Measurements from ENCODE around the gene PLCB3. TPM values are rescaled to one million over a fixed set of nuclear protein-coding genes. Genes with fewer than 3 reads are reported as not detected.

The PLCB3 gene
- total and polyA plus RNA-seq, 2 of the 13 experiments (the other 11 are each of a cell fraction or from before 2014, with no cell fraction given): 7.5 to 13.8 TPM

- Histone ChIP-seq H3K9me3 (ENCODE audit: low read length) (no peaks in the 10 kb centered on the region), H3K27me3 (ENCODE audit: control insufficient read depth in 1 of 2, insufficient read depth in 2 of 2, low read length in 2 of 2) (no peaks in the 10 kb centered on the region), H3K79me2 (ENCODE audit: insufficient read depth, low read length) (peaks cover 9% of the 10 kb centered on the region), H3K9ac (ENCODE audit: insufficient read depth, low read depth, low read length) (no peak overlapping the region), H3K4me1 (ENCODE audit: insufficient read depth, low read length) (peaks cover 23% of the 10 kb centered on the region), H4K20me1 (ENCODE audit: insufficient read depth, low read length) (no peaks in the 10 kb centered on the region), H3K27ac (ENCODE audit: extremely low read length, insufficient read depth, low read length) (no peak overlapping the region), H2AFZ (ENCODE audit: low read length) (no peak overlapping the region), H3K36me3 (replicated peaks in 1 of 2; ENCODE audit: control insufficient read depth in 1 of 2, insufficient read depth in 2 of 2, low read length in 2 of 2) (peaks cover 2 to 7% of the 10 kb centered on the region in 2 experiments; a peak in 1 of 5 replicates), H3K4me3 (replicated peaks in 1 of 3; ENCODE audit: insufficient read depth in 1 of 3, low read depth in 2 of 3, low read length in 3 of 3) (no peak overlapping the region), H3K4me2 (ENCODE audit: low read depth, low read length) (no peak overlapping the region)
- TF ChIP-seq TMF1 (CRISPR knock-in tag; IDR thresholded peaks at IDR 0.05; ENCODE audit: low read depth): no peak
- TF ChIP-seq AGO2 (optimal IDR thresholded peaks at IDR 0.05; ENCODE audit: low read depth, low read length): peak; percentile 41
- TF ChIP-seq ATF6 (CRISPR knock-in tag; conservative IDR thresholded peaks at IDR 0.05): no peak
- no peak for TF ChIP-seq ZHX1 (CRISPR knock-in tag; IDR thresholded peaks at IDR 0.05; ENCODE audit: low read depth)
- TF ChIP-seq ZFP82 (CRISPR knock-in tag; IDR thresholded peaks at IDR 0.05; ENCODE audit: borderline replicate concordance): no peak
- ChIA-PET CTCF (ENCODE audit: low intra/inter-chr PET ratio, low total read pairs) (no interaction called here), POLR2A (interaction anchor here (0.6 to 1.1 kb wide), 3 partner anchors 29 to 91 kb away, joined by 3 to 6 read pairs (median 3); partner anchors contain the start of gene FKBP2)
- 95% methylated on average over 8 of the region's 15 CpGs for WGBS (ENCODE audit: low lambda C conversion rate)
- DNase-seq (ENCODE audit: low spot score) (no peak), FAIRE-seq (no peak), ATAC-seq (no peak)
- in situ Hi-C loops (cut with HindIII; ENCODE audit: extremely low pct_ligation_motif_present, low pct_unique_long_range_greater_than_20kb) (no loop called here), intact Hi-C loops (cut with micrococcal nuclease; ENCODE audit: unreplicated experiment) (no loop called here)
- no TSS peak for BruUV-seq (replicated peaks)
Measured at GRCh38 chr11:64275031-64275800, 23.9 kb downstream of the PLCB3 start.
